ENCODE results near the gene IGF2BP3.

The IGF2BP3 gene

GRCh38 chr7:23475576-23475839 is 5.2 kb upstream of the IGF2BP3 start:
- Histone ChIP-seq H3K9me3 (ENCODE audit: insufficient read depth, low read length) (no peaks in the 10 kb centered on the region), H3K4me3 (ENCODE audit: insufficient read length, low read depth) (peak overlapping the region; percentile 68), H3K36me3 (ENCODE audit: insufficient read depth, insufficient read length, low read length) (no peaks in the 10 kb centered on the region), H3K9ac (ENCODE audit: insufficient read length, low read depth) (peak overlapping the region; percentile 100), H3K27me3 (ENCODE audit: insufficient read depth, insufficient read length) (no peaks in the 10 kb centered on the region), H3K4me1 (ENCODE audit: insufficient read depth, insufficient read length) (no peaks in the 10 kb centered on the region)
- TF ChIP-seq SUZ12 (IDR thresholded peaks at IDR 0.05; ENCODE audit: extremely low read depth, insufficient read depth, insufficient read length) (no peak), YY1 (IDR thresholded peaks at IDR 0.05; ENCODE audit: insufficient read depth, insufficient read length) (no peak), ZNF274 (IDR thresholded peaks at IDR 0.05; ENCODE audit: low read depth, low read length) (no peak)
- no peak for DNase-seq (ENCODE audit: low read depth, low spot score)

- H3K9me3 ChIP-seq (ENCODE audit: insufficient read depth, low read length), result no peaks in the 10 kb centered on the region
- H3K27me3 ChIP-seq (ENCODE audit: insufficient read depth, insufficient read length), result no peaks in the 10 kb centered on the region
- no peaks in the 10 kb centered on the region for H3K36me3 ChIP-seq (ENCODE audit: insufficient read depth, insufficient read length, low read length)
- peak overlapping the region; percentile 68 for H3K4me3 ChIP-seq (ENCODE audit: insufficient read length, low read depth)
- no peak for TF ChIP-seq ZNF274 (IDR thresholded peaks at IDR 0.05; ENCODE audit: low read depth, low read length)
- TF ChIP-seq YY1 (IDR thresholded peaks at IDR 0.05; ENCODE audit: insufficient read depth, insufficient read length), result no peak
- no peak for TF ChIP-seq SUZ12 (IDR thresholded peaks at IDR 0.05; ENCODE audit: extremely low read depth, insufficient read depth, insufficient read length)
- peak overlapping the region; percentile 100 for H3K9ac ChIP-seq (ENCODE audit: insufficient read length, low read depth)
- DNase-seq (ENCODE audit: low read depth, low spot score), result no peak
- H3K4me1 ChIP-seq (ENCODE audit: insufficient read depth, insufficient read length), result no peaks in the 10 kb centered on the region
These were observed 4.7 kb upstream of the IGF2BP3 start for GRCh38 chr7:23474829-23475575.

GRCh38 chr7:23474094-23474828 is 4.0 kb upstream of the IGF2BP3 start:
- Histone ChIP-seq H3K9me3 (ENCODE audit: insufficient read depth, low read length) (no peaks in the 10 kb centered on the region), H3K4me1 (ENCODE audit: insufficient read depth, insufficient read length) (no peaks in the 10 kb centered on the region), H3K4me3 (ENCODE audit: insufficient read length, low read depth) (peak overlapping the region; percentile 92), H3K27me3 (ENCODE audit: insufficient read depth, insufficient read length) (no peaks in the 10 kb centered on the region), H3K9ac (ENCODE audit: insufficient read length, low read depth) (peak overlapping the region; percentile 100), H3K36me3 (ENCODE audit: insufficient read depth, insufficient read length, low read length) (no peaks in the 10 kb centered on the region)
- TF ChIP-seq SUZ12 (IDR thresholded peaks at IDR 0.05; ENCODE audit: extremely low read depth, insufficient read depth, insufficient read length) (no peak), YY1 (IDR thresholded peaks at IDR 0.05; ENCODE audit: insufficient read depth, insufficient read length) (peak; percentile 29), ZNF274 (IDR thresholded peaks at IDR 0.05; ENCODE audit: low read depth, low read length) (no peak)
- peak; percentile 99 for DNase-seq (ENCODE audit: low read depth, low spot score)

GRCh38 chr7:23473844-23474093 is 3.5 kb upstream of the IGF2BP3 start:
- H3K9me3 ChIP-seq (ENCODE audit: insufficient read depth, low read length), result no peaks in the 10 kb centered on the region
- TF ChIP-seq YY1 (IDR thresholded peaks at IDR 0.05; ENCODE audit: insufficient read depth, insufficient read length), result no peak
- no peak for TF ChIP-seq SUZ12 (IDR thresholded peaks at IDR 0.05; ENCODE audit: extremely low read depth, insufficient read depth, insufficient read length)
- no peak for TF ChIP-seq ZNF274 (IDR thresholded peaks at IDR 0.05; ENCODE audit: low read depth, low read length)
- peak overlapping the region; percentile 100 for H3K9ac ChIP-seq (ENCODE audit: insufficient read length, low read depth)
- H3K4me1 ChIP-seq (ENCODE audit: insufficient read depth, insufficient read length), result no peaks in the 10 kb centered on the region
- no peaks in the 10 kb centered on the region for H3K36me3 ChIP-seq (ENCODE audit: insufficient read depth, insufficient read length, low read length)
- peak overlapping the region; percentile 92 for H3K4me3 ChIP-seq (ENCODE audit: insufficient read length, low read depth)
- DNase-seq (ENCODE audit: low read depth, low spot score), result no peak
- no peaks in the 10 kb centered on the region for H3K27me3 ChIP-seq (ENCODE audit: insufficient read depth, insufficient read length)

GRCh38 chr7:23472956-23473843 is 2.9 kb upstream of the IGF2BP3 start:
- H3K4me3 ChIP-seq (ENCODE audit: insufficient read length, low read depth), result peak overlapping the region; percentile 92

GRCh38 chr7:23472556-23472955 is 2.3 kb upstream of the IGF2BP3 start:
- Histone ChIP-seq H3K27me3 (ENCODE audit: insufficient read depth, insufficient read length) (no peaks in the 10 kb centered on the region), H3K9ac (ENCODE audit: insufficient read length, low read depth) (peak overlapping the region; percentile 100), H3K9me3 (ENCODE audit: insufficient read depth, low read length) (no peaks in the 10 kb centered on the region), H3K36me3 (ENCODE audit: insufficient read depth, insufficient read length, low read length) (no peaks in the 10 kb centered on the region), H3K4me1 (ENCODE audit: insufficient read depth, insufficient read length) (no peaks in the 10 kb centered on the region), H3K4me3 (ENCODE audit: insufficient read length, low read depth) (peak overlapping the region; percentile 92)
- DNase-seq (ENCODE audit: low read depth, low spot score), result no peak
- no peak for TF ChIP-seq ZNF274 (IDR thresholded peaks at IDR 0.05; ENCODE audit: low read depth, low read length)
- no peak for TF ChIP-seq SUZ12 (IDR thresholded peaks at IDR 0.05; ENCODE audit: extremely low read depth, insufficient read depth, insufficient read length)
- no peak for TF ChIP-seq YY1 (IDR thresholded peaks at IDR 0.05; ENCODE audit: insufficient read depth, insufficient read length)

More at GRCh38 chr7:23472956-23473843, 2.9 kb upstream of the IGF2BP3 start:
- TF ChIP-seq ZNF274 (IDR thresholded peaks at IDR 0.05; ENCODE audit: low read depth, low read length) (no peak), SUZ12 (IDR thresholded peaks at IDR 0.05; ENCODE audit: extremely low read depth, insufficient read depth, insufficient read length) (no peak), YY1 (IDR thresholded peaks at IDR 0.05; ENCODE audit: insufficient read depth, insufficient read length) (no peak)
- DNase-seq (ENCODE audit: low read depth, low spot score), result no peak
- Histone ChIP-seq H3K9me3 (ENCODE audit: insufficient read depth, low read length) (no peaks in the 10 kb centered on the region), H3K36me3 (ENCODE audit: insufficient read depth, insufficient read length, low read length) (no peaks in the 10 kb centered on the region), H3K4me1 (ENCODE audit: insufficient read depth, insufficient read length) (no peaks in the 10 kb centered on the region), H3K27me3 (ENCODE audit: insufficient read depth, insufficient read length) (no peaks in the 10 kb centered on the region), H3K9ac (ENCODE audit: insufficient read length, low read depth) (peak overlapping the region; percentile 100)

- no peak for DNase-seq (ENCODE audit: low read depth, low spot score)
These were observed 1.8 kb upstream of the IGF2BP3 start for GRCh38 chr7:23472046-23472445.

More at GRCh38 chr7:23472046-23472445, 1.8 kb upstream of the IGF2BP3 start:
- no peaks in the 10 kb centered on the region for H3K36me3 ChIP-seq (ENCODE audit: insufficient read depth, insufficient read length, low read length)
- H3K9me3 ChIP-seq (ENCODE audit: insufficient read depth, low read length), result no peaks in the 10 kb centered on the region
- H3K4me3 ChIP-seq (ENCODE audit: insufficient read length, low read depth), result peak overlapping the region; percentile 92
- H3K4me1 ChIP-seq (ENCODE audit: insufficient read depth, insufficient read length), result no peaks in the 10 kb centered on the region
- H3K27me3 ChIP-seq (ENCODE audit: insufficient read depth, insufficient read length), result no peaks in the 10 kb centered on the region
- peak overlapping the region; percentile 100 for H3K9ac ChIP-seq (ENCODE audit: insufficient read length, low read depth)
- TF ChIP-seq YY1 (IDR thresholded peaks at IDR 0.05; ENCODE audit: insufficient read depth, insufficient read length), result no peak
- TF ChIP-seq SUZ12 (IDR thresholded peaks at IDR 0.05; ENCODE audit: extremely low read depth, insufficient read depth, insufficient read length), result no peak

Data from NT2/D1 (cell line).